Stimulated activated naive CD4-positive, alpha-beta T cell (primary cell): ENCODE data around the gene NEMP1.
A peak's percentile ranks its signal among the peaks of the same experiment; 100 is the strongest.

Experiments
- DNase-seq, 6 experiments: peaks; one replicate each; lab custom pipeline; 2025; lab: John Stamatoyannopoulos, UW

Gene NEMP1

GRCh38 chr12:57107456-57108155 is 29.0 kb upstream of the NEMP1 start:
- no peak for DNase-seq

GRCh38 chr12:57106021-57106708 is 27.6 kb upstream of the NEMP1 start:
- no peak for DNase-seq

- no peak for DNase-seq
Observed at GRCh38 chr12:57105011-57105753, 26.6 kb upstream of the NEMP1 start.

- no peak for DNase-seq
Observed at GRCh38 chr12:57104292-57104910, 25.8 kb upstream of the NEMP1 start.

- DNase-seq: no peak
Observed at GRCh38 chr12:57103856-57104255, 25.3 kb upstream of the NEMP1 start.

- no peak for DNase-seq
Observed at GRCh38 chr12:57101892-57102695, 23.5 kb upstream of the NEMP1 start.

- no peak for DNase-seq
Observed at GRCh38 chr12:57099766-57100165, 21.2 kb upstream of the NEMP1 start.

GRCh38 chr12:57099047-57099714 is 20.6 kb upstream of the NEMP1 start:
- DNase-seq: no peak

- no peak for DNase-seq
Observed at GRCh38 chr12:57098546-57098945, 20.0 kb upstream of the NEMP1 start.

- DNase-seq: no peak
Observed at GRCh38 chr12:57097554-57097835, 18.9 kb upstream of the NEMP1 start.

GRCh38 chr12:57096748-57097553 is 18.4 kb upstream of the NEMP1 start:
- DNase-seq: no peak

GRCh38 chr12:57096099-57096572 is 17.5 kb upstream of the NEMP1 start:
- DNase-seq: no peak

GRCh38 chr12:57095440-57095839 is 16.8 kb upstream of the NEMP1 start:
- no peak for DNase-seq

- no peak for DNase-seq
Observed at GRCh38 chr12:57094208-57095160, 15.9 kb upstream of the NEMP1 start.

GRCh38 chr12:57093415-57094207 is 15.0 kb upstream of the NEMP1 start:
- peak; percentile 14 to 67 (median 43) for DNase-seq

GRCh38 chr12:57092876-57093414 is 14.4 kb upstream of the NEMP1 start:
- no peak for DNase-seq

- DNase-seq: peak in 1 of 6 experiments; percentile 9
Observed at GRCh38 chr12:57092529-57092862, 13.9 kb upstream of the NEMP1 start.
